Caco-2 (cell line): ENCODE data around the gene EPPIN. TPM values are rescaled to one million over a fixed set of nuclear protein-coding genes. Genes with fewer than 3 reads are reported as not detected.
A peak's percentile ranks its signal among the peaks of the same experiment; 100 is the strongest.

Experiments used
- BruUV-seq: library from RNA; stranded (reverse); fragments of 400-500 nt; replicated peaks from 2 replicates; lab custom pipeline; 2021; lab: Mats Ljungman, UMichigan
- CTCF ChIA-PET: fragments of 300-600 bp; sonication (Branson Sonifier 250); formaldehyde crosslinking; loops from one replicate; lab custom pipeline; 2022; ENCODE audit warnings: antibody characterized with exemption; lab: Charles Lee
- POLR2A ChIA-PET: fragments of 300-600 bp; sonication (Branson Sonifier 250); formaldehyde crosslinking; loops from one replicate; lab custom pipeline; 2022; ENCODE audit warnings: antibody characterized with exemption; lab: Charles Lee
- DNase-seq, 2 experiments: peaks; one replicate each; pipeline versions ENCODE4 v3.0.0 to v3.0.0-alpha.2; 2020 to 2022
- H3K27me3 ChIP-seq: replicated peaks from 2 replicates; pipeline ENCODE4 v1.6.0; 2011; ENCODE audit warnings: low read length; ENCODE audit not compliant: control insufficient read depth, insufficient read depth
- H3K36me3 ChIP-seq: 2 replicates; pipeline ENCODE4 v1.5.1; 2011; ENCODE audit warnings: low read length; ENCODE audit not compliant: control insufficient read depth, insufficient read depth
- H3K4me1 ChIP-seq: fragments of 250-450 bp; sonication (Bioruptor Pico); 2 replicates; pipeline ENCODE4 v1.5.1; 2020; ENCODE audit warnings: mild to moderate bottlenecking
- H3K4me3 ChIP-seq: 2 replicates; pipeline ENCODE4 v1.5.1; 2011; ENCODE audit warnings: low read depth, mild to moderate bottlenecking, control low read depth, low read length
- H3K9me3 ChIP-seq: fragments of 250-450 bp; sonication (Bioruptor Pico); 2 replicates; pipeline ENCODE4 v1.5.1; 2020; ENCODE audit warnings: mild to moderate bottlenecking, moderate library complexity
- H3K27ac Mint-ChIP-seq: one replicate; pipeline ENCODE4 v1.8.0; 2022; ENCODE audit warnings: mixed read lengths; ENCODE audit not compliant: unreplicated experiment
- H3K27me3 Mint-ChIP-seq: one replicate; pipeline ENCODE4 v1.8.0; 2022; ENCODE audit warnings: mixed read lengths; ENCODE audit not compliant: insufficient read depth, unreplicated experiment
- H3K36me3 Mint-ChIP-seq: one replicate; pipeline ENCODE4 v1.8.0; 2022; ENCODE audit warnings: mild to moderate bottlenecking, mixed read lengths; ENCODE audit not compliant: insufficient read depth, unreplicated experiment
- H3K4me1 Mint-ChIP-seq: one replicate; pipeline ENCODE4 v1.8.0; 2022; ENCODE audit warnings: low read depth, mixed read lengths; ENCODE audit not compliant: unreplicated experiment
- H3K4me3 Mint-ChIP-seq: one replicate; pipeline ENCODE4 v1.8.0; 2022; ENCODE audit warnings: mild to moderate bottlenecking, moderate library complexity, mixed read lengths; ENCODE audit not compliant: unreplicated experiment
- H3K9me3 Mint-ChIP-seq: one replicate; pipeline ENCODE4 v1.8.0; 2022; ENCODE audit warnings: mixed read lengths; ENCODE audit not compliant: unreplicated experiment
- intact Hi-C: fragments of 100-400 bp; cut with micrococcal nuclease; formaldehyde crosslinking; loops from one replicate; pipeline ENCODE4 v1.10.0; 2022; ENCODE audit not compliant: unreplicated experiment
- total RNA-seq: library from RNA; stranded (reverse); gene quantifications from 2 replicates; pipeline ENCODE4 v1.2.3, GENCODE V29; 2022
- TF ChIP-seq, protein P1 (sequence below), 2 experiments: fragments of 200-600 bp in 1 of 2; IDR thresholded peaks; 1 replicate in 1 of 2; 2 replicates in 1 of 2; pipeline versions ENCODE4 v1.5.1 to v1.8.0; 2011 to 2022; ENCODE audit warnings: antibody characterized with exemption in 1 of 2, control low read depth in 1 of 2, inconsistent platforms in 1 of 2, low read depth in 1 of 2, low read length in 1 of 2, mild to moderate bottlenecking in 1 of 2, moderate library complexity in 1 of 2; ENCODE audit not compliant: insufficient read depth in 1 of 2, severe bottlenecking in 1 of 2, unreplicated experiment in 1 of 2

Gene EPPIN
- total RNA-seq, 1 experiment from 2014 or later = not detected

DNA sequence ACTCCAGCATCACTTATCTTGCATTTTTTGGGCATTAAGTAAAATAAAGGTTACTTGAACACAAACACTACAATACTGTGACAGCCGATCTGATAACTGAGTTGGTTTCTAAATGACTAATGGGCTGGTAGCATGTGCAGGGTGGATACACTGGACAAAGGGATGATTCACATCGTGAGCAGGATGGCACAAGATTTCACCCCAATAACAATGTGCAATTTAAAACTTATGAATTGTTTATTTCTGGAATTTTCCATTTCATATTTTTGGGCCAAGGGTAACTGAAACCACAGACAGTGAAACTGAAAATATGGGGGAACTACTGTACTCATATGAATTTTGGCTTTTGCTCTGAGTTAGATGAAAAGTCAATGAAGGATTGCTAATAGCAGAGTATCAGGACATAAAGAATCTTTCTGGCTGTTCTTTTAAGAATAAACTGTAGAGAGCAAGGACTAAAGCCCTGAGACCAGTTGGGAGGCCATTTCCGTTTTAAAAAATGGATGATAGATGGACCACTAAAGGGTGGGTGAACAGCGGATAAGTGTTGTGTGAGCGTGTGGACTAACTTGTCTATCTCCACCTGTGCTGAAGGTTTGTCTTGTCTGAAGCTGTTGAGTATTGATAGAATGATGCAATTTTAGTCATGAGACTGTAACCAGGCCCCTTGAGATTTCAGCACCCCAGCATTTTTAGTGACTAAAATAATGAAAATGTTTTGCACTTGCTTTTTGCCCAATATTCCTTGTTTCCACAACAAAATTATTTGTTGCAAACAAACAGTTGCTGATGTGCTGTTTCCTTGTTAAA, 40.0 kb downstream of the EPPIN start:
- no peak overlapping the region for H3K4me3 Mint-ChIP-seq
- no TSS peak for BruUV-seq
- Histone ChIP-seq H3K9me3 (peaks cover 8% of the 10 kb centered on the region), H3K4me3 (no peak overlapping the region), H3K4me1 (no peaks in the 10 kb centered on the region; the same call in 1 of the 2 replicates), H3K36me3 (no peaks in the 10 kb centered on the region), H3K27me3 (no peaks in the 10 kb centered on the region)
- H3K9me3 Mint-ChIP-seq = peaks cover 6% of the 10 kb centered on the region
- DNase-seq = no peak
- intact Hi-C loops = no loop called here
- H3K36me3 Mint-ChIP-seq = no peaks in the 10 kb centered on the region
- no peaks in the 10 kb centered on the region for H3K4me1 Mint-ChIP-seq
- ChIA-PET CTCF (interaction anchor here (0.6 kb wide), 1 partner anchor 206 kb away, joined by 9 read pairs; no protein-coding TSS in a partner anchor), POLR2A (no interaction called here)
- no peak overlapping the region for H3K27ac Mint-ChIP-seq
- H3K27me3 Mint-ChIP-seq = peaks cover 16% of the 10 kb centered on the region
- TF ChIP-seq, protein P1, sequence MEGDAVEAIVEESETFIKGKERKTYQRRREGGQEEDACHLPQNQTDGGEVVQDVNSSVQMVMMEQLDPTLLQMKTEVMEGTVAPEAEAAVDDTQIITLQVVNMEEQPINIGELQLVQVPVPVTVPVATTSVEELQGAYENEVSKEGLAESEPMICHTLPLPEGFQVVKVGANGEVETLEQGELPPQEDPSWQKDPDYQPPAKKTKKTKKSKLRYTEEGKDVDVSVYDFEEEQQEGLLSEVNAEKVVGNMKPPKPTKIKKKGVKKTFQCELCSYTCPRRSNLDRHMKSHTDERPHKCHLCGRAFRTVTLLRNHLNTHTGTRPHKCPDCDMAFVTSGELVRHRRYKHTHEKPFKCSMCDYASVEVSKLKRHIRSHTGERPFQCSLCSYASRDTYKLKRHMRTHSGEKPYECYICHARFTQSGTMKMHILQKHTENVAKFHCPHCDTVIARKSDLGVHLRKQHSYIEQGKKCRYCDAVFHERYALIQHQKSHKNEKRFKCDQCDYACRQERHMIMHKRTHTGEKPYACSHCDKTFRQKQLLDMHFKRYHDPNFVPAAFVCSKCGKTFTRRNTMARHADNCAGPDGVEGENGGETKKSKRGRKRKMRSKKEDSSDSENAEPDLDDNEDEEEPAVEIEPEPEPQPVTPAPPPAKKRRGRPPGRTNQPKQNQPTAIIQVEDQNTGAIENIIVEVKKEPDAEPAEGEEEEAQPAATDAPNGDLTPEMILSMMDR (IDR thresholded peaks at IDR 0.05; ENCODE audit: insufficient read depth in 1 of 2, low read depth in 1 of 2, low read length in 1 of 2, severe bottlenecking in 1 of 2, unreplicated experiment in 1 of 2) = no peak

DNA sequence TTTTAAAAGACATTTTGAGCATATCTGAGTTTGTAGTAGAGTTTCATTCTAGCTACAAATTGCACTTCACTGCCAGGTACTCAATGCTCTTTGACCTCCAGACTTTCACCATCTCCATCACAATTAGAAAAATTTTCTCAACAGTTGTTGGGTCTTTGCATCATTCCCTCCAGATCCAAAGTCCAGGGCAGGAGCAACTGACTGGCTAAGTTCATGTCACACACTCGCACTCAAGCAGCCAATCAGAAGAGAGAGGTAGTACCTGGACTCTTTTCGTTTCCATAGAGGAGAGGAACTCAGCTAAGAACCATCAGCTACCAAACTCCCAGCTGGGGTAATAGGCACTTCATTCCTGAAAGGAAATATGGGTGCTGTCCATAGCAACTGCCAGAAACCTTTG, 40.8 kb downstream of the EPPIN start:
- H3K4me3 ChIP-seq = no peak overlapping the region
- peaks cover 8% of the 10 kb centered on the region for H3K9me3 ChIP-seq
- DNase-seq = peak in 1 of 2 experiments; percentile 58
- POLR2A ChIA-PET = interaction anchor here (0.6 to 1.0 kb wide), 2 partner anchors 91 to 144 kb away, joined by 3 read pairs; no protein-coding TSS in a partner anchor
- H3K27me3 ChIP-seq = no peaks in the 10 kb centered on the region; the same call in 1 of the 2 replicates
- BruUV-seq = no TSS peak
- no peaks in the 10 kb centered on the region for H3K36me3 ChIP-seq
- H3K4me1 ChIP-seq = no peaks in the 10 kb centered on the region; the same call in 1 of the 2 replicates
- TF ChIP-seq, protein P1 (IDR thresholded peaks at IDR 0.05; ENCODE audit: insufficient read depth in 1 of 2, low read depth in 1 of 2, low read length in 1 of 2, severe bottlenecking in 1 of 2, unreplicated experiment in 1 of 2) = no peak
- Mint-ChIP-seq H3K9me3 (no peaks in the 10 kb centered on the region), H3K27me3 (peaks cover 17% of the 10 kb centered on the region), H3K27ac (no peak overlapping the region), H3K36me3 (no peaks in the 10 kb centered on the region), H3K4me3 (no peak overlapping the region), H3K4me1 (no peaks in the 10 kb centered on the region)
- CTCF ChIA-PET = interaction anchor here (0.6 to 0.7 kb wide), 2 partner anchors 206 to 209 kb away, joined by 3 to 9 read pairs; no protein-coding TSS in a partner anchor
- intact Hi-C loops = no loop called here

DNA sequence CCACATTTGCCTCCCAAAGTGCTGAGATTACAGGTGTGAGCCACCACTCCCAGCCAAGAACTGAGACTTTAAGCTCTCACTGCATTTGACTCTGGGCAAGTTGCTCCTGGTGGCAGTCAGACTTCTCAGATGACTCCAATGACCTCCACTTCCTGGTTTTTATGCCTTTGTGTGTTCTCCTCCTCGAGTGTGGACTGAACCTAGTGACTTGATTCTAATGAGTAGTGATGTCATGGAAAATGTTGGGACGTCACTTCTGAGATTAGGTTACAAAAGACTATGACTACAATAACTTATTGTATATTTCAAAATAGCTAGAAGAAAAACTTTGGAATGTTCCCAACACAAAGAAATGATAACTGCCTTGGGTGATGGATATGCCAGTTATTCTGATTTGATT, 43.8 kb downstream of the EPPIN start:
- Mint-ChIP-seq H3K9me3 (no peaks in the 10 kb centered on the region), H3K4me3 (no peak overlapping the region), H3K27ac (no peak overlapping the region), H3K27me3 (peaks cover 18% of the 10 kb centered on the region), H3K36me3 (no peaks in the 10 kb centered on the region), H3K4me1 (peaks cover 5% of the 10 kb centered on the region)
- POLR2A ChIA-PET = no interaction called here
- no peaks in the 10 kb centered on the region; the same call in 1 of the 2 replicates for H3K27me3 ChIP-seq
- peak in 1 of 2 experiments; percentile 22 for DNase-seq
- H3K4me3 ChIP-seq = no peak overlapping the region
- intact Hi-C loops = no loop called here
- H3K4me1 ChIP-seq = no peaks in the 10 kb centered on the region; the same call in 1 of the 2 replicates
- TF ChIP-seq, protein P1 (IDR thresholded peaks at IDR 0.05; ENCODE audit: insufficient read depth in 1 of 2, low read depth in 1 of 2, low read length in 1 of 2, severe bottlenecking in 1 of 2, unreplicated experiment in 1 of 2) = no peak
- H3K36me3 ChIP-seq = no peaks in the 10 kb centered on the region
- H3K9me3 ChIP-seq = peaks cover 8% of the 10 kb centered on the region
- no TSS peak for BruUV-seq
- CTCF ChIA-PET = interaction anchor here (1.2 kb wide), 1 partner anchor 267 kb away, joined by 3 read pairs; no protein-coding TSS in a partner anchor
